PC-3 (cell line): ENCODE results near the gene KCNB1. TPM values are rescaled to one million over a fixed set of nuclear protein-coding genes. Genes with fewer than 3 reads are reported as not detected.

Experiments used
- ATAC-seq: fragments of 200-7000 bp; cut with Tn5 transposase; 2 replicates; pipeline ENCODE4 v1.9.1; 2020; ENCODE audit warnings: mild to moderate bottlenecking, moderate library complexity
- BruUV-seq: library from RNA; stranded (reverse); fragments of 400-500 nt; replicated peaks from 2 replicates; lab custom pipeline; 2021; lab: Mats Ljungman, UMichigan
- CTCF ChIA-PET: fragments of 300-600 bp; sonication (Branson Sonifier 250); formaldehyde crosslinking; loops from one replicate; lab custom pipeline; 2022; ENCODE audit warnings: antibody characterized with exemption; lab: Charles Lee
- POLR2A ChIA-PET: fragments of 300-600 bp; sonication (Branson Sonifier 250); formaldehyde crosslinking; loops from one replicate; lab custom pipeline; 2022; ENCODE audit warnings: antibody characterized with exemption; ENCODE audit not compliant: unreplicated experiment; lab: Charles Lee
- DNase-seq: peaks from one replicate; pipeline ENCODE4 v3.0.0-alpha.2; 2015
- H2AFZ ChIP-seq: fragments of 300-600 bp; sonication (generic); 2 replicates; pipeline ENCODE4 v1.6.0; 2016; ENCODE audit warnings: antibody characterized with exemption, low read length
- H3F3A ChIP-seq: fragments of 300-600 bp; sonication (generic); one replicate; pipeline ENCODE4 v1.6.0; 2017; ENCODE audit warnings: antibody characterized with exemption, low read length, control low read depth, mild to moderate bottlenecking; ENCODE audit not compliant: unreplicated experiment
- H3K27ac ChIP-seq: fragments of 300-600 bp; sonication (generic); 2 replicates; pipeline ENCODE4 v1.5.1; 2016; ENCODE audit warnings: mild to moderate bottlenecking, low read length
- H3K27me3 ChIP-seq: fragments of 300-600 bp; sonication (generic); 2 replicates; pipeline ENCODE4 v1.6.1; 2016; ENCODE audit warnings: low read length, mixed read lengths
- H3K36me3 ChIP-seq: fragments of 300-600 bp; sonication (generic); 2 replicates; pipeline ENCODE4 v1.6.1; 2016; ENCODE audit warnings: low read depth, mixed run types, low read length, mixed read lengths
- H3K4me1 ChIP-seq: fragments of 300-600 bp; sonication (generic); 2 replicates; pipeline ENCODE4 v1.5.1; 2016; ENCODE audit warnings: low read length; ENCODE audit not compliant: insufficient read depth
- H3K4me2 ChIP-seq: fragments of 300-600 bp; sonication (generic); 2 replicates; pipeline ENCODE4 v1.6.0; 2016; ENCODE audit warnings: low read length
- H3K4me3 ChIP-seq: fragments of 300-600 bp; sonication (generic); 2 replicates; pipeline ENCODE4 v1.5.1; 2016; ENCODE audit warnings: mild to moderate bottlenecking, low read length, mixed read lengths
- H3K79me2 ChIP-seq: fragments of 300-600 bp; sonication (generic); 2 replicates; pipeline ENCODE4 v1.6.1; 2017; ENCODE audit warnings: low read length, mixed read lengths
- H3K9ac ChIP-seq: fragments of 300-600 bp; sonication (generic); 2 replicates; pipeline ENCODE4 v1.6.0; 2016; ENCODE audit warnings: mild to moderate bottlenecking, low read length
- H3K9me2 ChIP-seq: fragments of 300-600 bp; sonication (generic); replicated peaks from 2 replicates; pipeline ENCODE4 v1.6.1; 2016; ENCODE audit warnings: mixed run types, low read length, mixed read lengths
- H3K9me3 ChIP-seq: fragments of 300-600 bp; sonication (generic); 2 replicates; pipeline ENCODE4 v1.6.1; 2016; ENCODE audit warnings: low read length, mixed read lengths
- H4K20me1 ChIP-seq: fragments of 300-600 bp; sonication (generic); 2 replicates; pipeline ENCODE4 v1.6.1; 2016; ENCODE audit warnings: low read length, mixed read lengths
- CTCF ChIP-seq: fragments of 300-600 bp; sonication (generic); conservative IDR thresholded peaks from 2 replicates; pipeline ENCODE4 v1.5.1; 2017; ENCODE audit warnings: antibody characterized with exemption, low read depth, mild to moderate bottlenecking, low read length
- EZH2 ChIP-seq: fragments of 300-600 bp; sonication (generic); IDR thresholded peaks from one replicate; pipeline ENCODE4 v1.6.1; 2017; ENCODE audit warnings: antibody characterized with exemption, mild to moderate bottlenecking, low read length; ENCODE audit not compliant: unreplicated experiment
- EZH2phosphoT487 ChIP-seq: fragments of 300-600 bp; sonication (generic); IDR thresholded peaks from 2 replicates; pipeline ENCODE4 v1.6.1; 2018; ENCODE audit warnings: mild to moderate bottlenecking, antibody characterized with exemption, low read length, borderline replicate concordance
- intact Hi-C: fragments of 100-400 bp; cut with micrococcal nuclease; formaldehyde crosslinking; loops from 2 replicates; pipeline ENCODE4 v1.9.0; 2023
- total RNA-seq: library from RNA; depleted of rRNA; stranded (reverse); fragments of >200 nt; gene quantifications from 2 replicates; pipeline ENCODE4 v1.2.3, GENCODE V29; 2014

Gene KCNB1
- total RNA-seq, 1 experiment from 2014 or later = 0.04 TPM

GRCh38 chr20:49403911-49404310 lies 78.6 kb downstream of the KCNB1 start:
- Histone ChIP-seq H3K4me1 (no peaks in the 10 kb centered on the region), H3K79me2 (no peaks in the 10 kb centered on the region), H3K9me2 (no peaks in the 10 kb centered on the region), H2AFZ (no peak overlapping the region), H3K36me3 (no peaks in the 10 kb centered on the region), H3K27me3 (peaks cover 10% of the 10 kb centered on the region; the same call in 1 of the 2 replicates), H3K4me2 (no peak overlapping the region), H3K4me3 (no peak overlapping the region), H4K20me1 (no peaks in the 10 kb centered on the region), H3K27ac (no peak overlapping the region), H3F3A (no peaks in the 10 kb centered on the region), H3K9ac (no peak overlapping the region), H3K9me3 (0 out of 2 replicates have a peak, but pooled peaks cover 8% of the 10 kb centered on the region)
- intact Hi-C loops = no loop called here
- CTCF ChIA-PET = no interaction called here
- no peak for ATAC-seq
- no TSS peak for BruUV-seq
- no peak for TF ChIP-seq EZH2
- no peak for TF ChIP-seq EZH2phosphoT487
- TF ChIP-seq CTCF = no peak
- POLR2A ChIA-PET = no interaction called here
- no peak for DNase-seq

- no peak overlapping the region for H3K9ac ChIP-seq
- DNase-seq = no peak
- no peaks in the 10 kb centered on the region for H3K79me2 ChIP-seq
- H3K27ac ChIP-seq = no peak overlapping the region
- ChIA-PET POLR2A (no interaction called here), CTCF (interaction anchor here (0.6 kb wide), 1 partner anchor 140 kb away, joined by 3 read pairs; no protein-coding TSS in a partner anchor)
- H3K9me2 ChIP-seq = no peaks in the 10 kb centered on the region
- no peaks in the 10 kb centered on the region for H3F3A ChIP-seq
- H4K20me1 ChIP-seq = no peaks in the 10 kb centered on the region
- intact Hi-C loops = no loop called here
- peaks cover 10% of the 10 kb centered on the region; the same call in 1 of the 2 replicates for H3K27me3 ChIP-seq
- H2AFZ ChIP-seq = no peak overlapping the region
- H3K9me3 ChIP-seq = 0 out of 2 replicates have a peak, but pooled peaks cover 8% of the 10 kb centered on the region
- no peak for TF ChIP-seq EZH2phosphoT487
- TF ChIP-seq EZH2 = no peak
- no peak for TF ChIP-seq CTCF
- no peak overlapping the region for H3K4me3 ChIP-seq
- H3K36me3 ChIP-seq = no peaks in the 10 kb centered on the region
- H3K4me1 ChIP-seq = no peaks in the 10 kb centered on the region
- no peak overlapping the region for H3K4me2 ChIP-seq
- ATAC-seq = no peak
- BruUV-seq = no TSS peak
These were observed 79.5 kb downstream of the KCNB1 start for GRCh38 chr20:49403012-49403411.

GRCh38 chr20:49400904-49401303 lies 81.6 kb downstream of the KCNB1 start:
- DNase-seq = no peak
- ATAC-seq = no peak
- CTCF ChIA-PET = no interaction called here
- Histone ChIP-seq H3K4me1 (no peaks in the 10 kb centered on the region), H3K4me2 (no peak overlapping the region), H3K27me3 (peaks cover 4% of the 10 kb centered on the region; the same call in 1 of the 2 replicates), H3K79me2 (no peaks in the 10 kb centered on the region), H3K27ac (no peak overlapping the region), H3K9ac (no peak overlapping the region), H3K4me3 (no peak overlapping the region), H3F3A (no peaks in the 10 kb centered on the region), H3K9me3 (0 out of 2 replicates have a peak, but pooled peaks cover 8% of the 10 kb centered on the region), H3K9me2 (no peaks in the 10 kb centered on the region), H4K20me1 (no peaks in the 10 kb centered on the region), H2AFZ (no peak overlapping the region), H3K36me3 (no peaks in the 10 kb centered on the region)
- intact Hi-C loops = no loop called here
- TF ChIP-seq EZH2 = no peak
- no peak for TF ChIP-seq EZH2phosphoT487
- no peak for TF ChIP-seq CTCF
- POLR2A ChIA-PET = interaction anchor here (0.5 kb wide), 1 partner anchor 1021 kb away, joined by 5 read pairs; no protein-coding TSS in a partner anchor
- no TSS peak for BruUV-seq
